NT2/D1 (cell line): ENCODE data around the gene IFNE.

Experiments
- YY1 ChIP-seq: IDR thresholded peaks from 2 replicates; pipeline ENCODE4 v1.6.1; 2011; ENCODE audit not compliant: insufficient read length, insufficient read depth
- ZNF274 ChIP-seq: IDR thresholded peaks from 2 replicates; pipeline ENCODE4 v1.6.1; 2011; ENCODE audit warnings: mild to moderate bottlenecking, low read depth, low read length

DNA sequence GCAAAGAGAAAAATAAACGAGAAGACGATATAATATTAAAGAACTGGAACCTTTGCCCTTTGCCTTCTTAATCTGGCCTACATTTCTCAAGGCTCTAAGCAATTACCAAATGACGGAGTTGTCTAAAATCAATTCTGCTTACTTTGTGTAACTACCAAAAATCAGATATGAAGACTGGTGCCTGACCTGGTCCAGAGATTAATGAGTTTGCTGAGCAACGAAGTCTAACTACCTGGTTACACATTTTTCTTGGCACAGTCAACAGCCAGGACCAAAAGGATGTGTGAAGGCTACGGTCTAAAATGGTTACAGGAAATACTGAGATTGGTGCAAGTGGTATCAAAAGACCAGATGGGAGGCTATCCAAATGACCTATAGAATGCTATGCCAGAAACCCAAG lies 17.8 kb upstream of the IFNE start:
- TF ChIP-seq YY1 (no peak), ZNF274 (no peak)
